Endothelial cell of umbilical vein (primary cell): ENCODE measurements around the gene KCNQ1OT1. TPM values are rescaled to one million over a fixed set of nuclear protein-coding genes. Genes with fewer than 3 reads are reported as not detected.

ENCODE experiments used
- BruUV-seq: library from RNA; stranded (reverse); fragments of 400-500 nt; replicated peaks from 2 replicates; lab custom pipeline; 2021; lab: Mats Ljungman, UMichigan
- CTCF ChIA-PET: fragments of 300-600, 350-600 bp; sonication (Branson Sonifier 250); formaldehyde crosslinking; loops from one replicate; lab custom pipeline; 2021; ENCODE audit warnings: antibody characterized with exemption, inconsistent platforms; lab: Charles Lee
- POLR2A ChIA-PET: fragments of 300-600, 350-600 bp; sonication (Branson Sonifier 250); formaldehyde crosslinking; loops from one replicate; lab custom pipeline; 2021; ENCODE audit warnings: antibody characterized with exemption, inconsistent platforms; lab: Charles Lee
- DNase-seq: peaks from one replicate; pipeline ENCODE4 v3.0.0-alpha.2; 2011; ENCODE audit warnings: low read depth, low spot score
- FAIRE-seq: peaks from 2 replicates; lab custom pipeline; 2011; peaks lifted over from hg19 to GRCh38; lab: Jason Lieb, UNC
- H2AFZ ChIP-seq: 2 replicates; pipeline ENCODE4 v1.6.0; 2012; ENCODE audit warnings: low read depth, low read length, control low read depth, inconsistent platforms
- H3K27ac ChIP-seq: 2 replicates; pipeline ENCODE4 v1.5.1; 2011; ENCODE audit warnings: low read depth, mild to moderate bottlenecking, control low read depth, low read length, moderate library complexity; ENCODE audit not compliant: insufficient read depth
- H3K27me3 ChIP-seq, 2 experiments: 2 replicates each; pipeline versions ENCODE4 v1.6.0 to v1.6.1; 2011; ENCODE audit warnings: low read length in 2 of 2, mixed read lengths in 1 of 2; ENCODE audit not compliant: control insufficient read depth in 2 of 2, insufficient read depth in 2 of 2
- H3K36me3 ChIP-seq, 2 experiments: 2 replicates in 1 of 2; 3 replicates in 1 of 2; pipeline ENCODE4 v1.5.1; 2011; ENCODE audit warnings: low read length in 2 of 2, mild to moderate bottlenecking in 1 of 2, moderate library complexity in 1 of 2; ENCODE audit not compliant: control insufficient read depth in 2 of 2, insufficient read depth in 2 of 2; ENCODE audit errors: extremely low read depth in 1 of 2
- H3K4me1 ChIP-seq: 3 replicates; pipeline ENCODE4 v1.5.1; 2011; ENCODE audit warnings: mild to moderate bottlenecking, low read length; ENCODE audit not compliant: control insufficient read depth, insufficient read depth; ENCODE audit errors: extremely low read depth
- H3K4me2 ChIP-seq: 2 replicates; pipeline ENCODE4 v1.6.1; 2011; ENCODE audit warnings: low read length, control low read depth, mixed read lengths; ENCODE audit not compliant: insufficient read depth
- H3K4me3 ChIP-seq, 3 experiments: fragments of 200-600 bp in 1 of 3; sonication (generic), shearing (Covaris generic) in 1 of 3; replicated peaks in 1 of 3; 2 replicates each; pipeline ENCODE4 v1.5.1; 2011 to 2016; ENCODE audit warnings: control low read depth in 3 of 3, low read length in 3 of 3, mild to moderate bottlenecking in 2 of 3, inconsistent platforms in 1 of 3, low read depth in 1 of 3, moderate library complexity in 1 of 3; ENCODE audit not compliant: insufficient read depth in 1 of 3
- H3K79me2 ChIP-seq: 2 replicates; pipeline ENCODE4 v1.6.0; 2012; ENCODE audit warnings: low read length, inconsistent platforms; ENCODE audit not compliant: control insufficient read depth, insufficient read depth
- H3K9ac ChIP-seq: replicated peaks from 2 replicates; pipeline ENCODE3; 2011; ENCODE audit warnings: low read length, control low read depth; ENCODE audit not compliant: insufficient read depth; ENCODE audit errors: extremely low read depth
- H3K9me1 ChIP-seq: replicated peaks from 3 replicates; pipeline ENCODE4 v1.6.0; 2011; ENCODE audit warnings: mild to moderate bottlenecking, low read length; ENCODE audit not compliant: control insufficient read depth, insufficient read depth; ENCODE audit errors: extremely low read depth
- H3K9me3 ChIP-seq: replicated peaks from 2 replicates; pipeline ENCODE4 v1.5.1; 2012; ENCODE audit warnings: low read length, inconsistent platforms; ENCODE audit not compliant: control insufficient read depth, insufficient read depth
- H4K20me1 ChIP-seq: replicated peaks from 2 replicates; pipeline ENCODE3; 2011; ENCODE audit warnings: mild to moderate bottlenecking, low read length; ENCODE audit not compliant: control insufficient read depth, insufficient read depth; ENCODE audit errors: extremely low read depth
- CTCF ChIP-seq, 2 donors: IDR thresholded peaks; 1 replicate in 1 of 2; 2 replicates in 1 of 2; pipeline ENCODE4 v1.5.1; 2011; ENCODE audit warnings: low read length in 2 of 2, mild to moderate bottlenecking in 2 of 2, moderate library complexity in 2 of 2, control low read depth in 1 of 2, inconsistent platforms in 1 of 2, low read depth in 1 of 2; ENCODE audit not compliant: insufficient read depth in 1 of 2; ENCODE audit errors: extremely low read depth in 1 of 2
- EZH2 ChIP-seq: IDR thresholded peaks from 2 replicates; pipeline ENCODE4 v1.6.1; 2012; ENCODE audit warnings: borderline replicate concordance, low read depth, mild to moderate bottlenecking, moderate library complexity, low read length, inconsistent platforms; ENCODE audit not compliant: severe bottlenecking
- FOS ChIP-seq: IDR thresholded peaks from 2 replicates; pipeline ENCODE4 v1.6.1; 2011; ENCODE audit warnings: mild to moderate bottlenecking, low read length, moderate library complexity, borderline replicate concordance; ENCODE audit not compliant: insufficient read depth
- GATA2 ChIP-seq: IDR thresholded peaks from 2 replicates; pipeline ENCODE4 v1.7.0; 2011; ENCODE audit warnings: low read depth, mild to moderate bottlenecking, moderate library complexity, mixed read lengths, low read length; ENCODE audit not compliant: insufficient read length, insufficient read depth
- JUN ChIP-seq: IDR thresholded peaks from 2 replicates; pipeline ENCODE4 v1.6.1; 2011; ENCODE audit warnings: borderline replicate concordance, low read depth; ENCODE audit not compliant: insufficient read length, insufficient read depth
- MAX ChIP-seq: IDR thresholded peaks from 2 replicates; pipeline ENCODE4 v1.6.1; 2011; ENCODE audit not compliant: insufficient read depth, insufficient read length
- MYC ChIP-seq: IDR thresholded peaks from one replicate; pipeline ENCODE4 v1.6.1; 2011; ENCODE audit warnings: mild to moderate bottlenecking, low read depth, low read length
- POLR2A ChIP-seq: IDR thresholded peaks from 2 replicates; pipeline ENCODE4 v1.6.1; 2012; ENCODE audit warnings: low read depth, mild to moderate bottlenecking, control low read depth, low read length
- POLR2AphosphoS5 ChIP-seq: IDR thresholded peaks from 2 replicates; pipeline ENCODE4 v1.6.1; 2012; ENCODE audit warnings: low read depth, mild to moderate bottlenecking, control low read depth, low read length, moderate library complexity; ENCODE audit not compliant: insufficient read depth
- dilution Hi-C: fragments of 300-500 bp; cut with MboI; formaldehyde crosslinking; loops from one replicate; pipeline ENCODE4 v1.15.0; 2019; ENCODE audit warnings: low sequenced_read_pairs; ENCODE audit not compliant: extremely low pct_ligation_motif_present
- intact Hi-C: fragments of 100-400 bp; cut with micrococcal nuclease; formaldehyde crosslinking; loops from one replicate; pipeline ENCODE4 v1.10.0; 2022
- polyA plus RNA-seq, 4 experiments: library from polyadenylated mRNA; depleted of rRNA in 3 of 4; stranded (reverse) in 3 of 4; unstranded in 1 of 4; fragments of >200 nt; gene quantifications; 2 replicates each; pipeline versions ENCODE4 v1.2.1 to v1.2.3, GENCODE V29; 2011 to 2012; ENCODE audit warnings: missing spikeins in 1 of 4
- total RNA-seq: library from RNA; stranded (reverse); gene quantifications from 2 replicates; pipeline ENCODE4 v1.2.3, GENCODE V29; 2021

KCNQ1OT1 gene
- total and polyA plus RNA-seq, 2 donors (not counting 3 experiments of a cell fraction or from before 2014, with no cell fraction given), result 0.11 to 1.8 TPM

- no peak overlapping the region for H3K4me2 ChIP-seq
- H4K20me1 ChIP-seq, result no peaks in the 10 kb centered on the region
- BruUV-seq, result no TSS peak
- ChIA-PET POLR2A (no interaction called here), CTCF (no interaction called here)
- no peak for TF ChIP-seq GATA2
- TF ChIP-seq FOS, result no peak
- TF ChIP-seq EZH2, result no peak
- TF ChIP-seq CTCF (IDR thresholded peaks at IDR 0.05; ENCODE audit: extremely low read depth in 1 of 2, insufficient read depth in 1 of 2, low read depth in 1 of 2, low read length in 2 of 2), result no peak
- no peak for TF ChIP-seq POLR2AphosphoS5
- TF ChIP-seq MAX, result no peak
- no peak for TF ChIP-seq MYC
- TF ChIP-seq POLR2A, result no peak
- TF ChIP-seq JUN, result no peak
- no peaks in the 10 kb centered on the region for H3K27me3 ChIP-seq
- H3K9me1 ChIP-seq, result no peaks in the 10 kb centered on the region
- dilution Hi-C loops (no loop called here), intact Hi-C loops (no loop called here)
- no peaks in the 10 kb centered on the region for H3K79me2 ChIP-seq
- no peak overlapping the region for H2AFZ ChIP-seq
- no peak for FAIRE-seq
- H3K9ac ChIP-seq, result no peak overlapping the region
- no peak overlapping the region for H3K4me3 ChIP-seq
- H3K4me1 ChIP-seq, result no peaks in the 10 kb centered on the region
- H3K36me3 ChIP-seq, result no peaks in the 10 kb centered on the region
- no peaks in the 10 kb centered on the region for H3K9me3 ChIP-seq
- H3K27ac ChIP-seq, result no peak overlapping the region
- no peak for DNase-seq
These were observed 44.6 kb downstream of the KCNQ1OT1 start for GRCh38 chr11:2655016-2655719.
